ENCODE measurements around the gene GARRE1.
A peak's percentile ranks its signal among the peaks of the same experiment; 100 is the strongest.

The GARRE1 gene

DNA sequence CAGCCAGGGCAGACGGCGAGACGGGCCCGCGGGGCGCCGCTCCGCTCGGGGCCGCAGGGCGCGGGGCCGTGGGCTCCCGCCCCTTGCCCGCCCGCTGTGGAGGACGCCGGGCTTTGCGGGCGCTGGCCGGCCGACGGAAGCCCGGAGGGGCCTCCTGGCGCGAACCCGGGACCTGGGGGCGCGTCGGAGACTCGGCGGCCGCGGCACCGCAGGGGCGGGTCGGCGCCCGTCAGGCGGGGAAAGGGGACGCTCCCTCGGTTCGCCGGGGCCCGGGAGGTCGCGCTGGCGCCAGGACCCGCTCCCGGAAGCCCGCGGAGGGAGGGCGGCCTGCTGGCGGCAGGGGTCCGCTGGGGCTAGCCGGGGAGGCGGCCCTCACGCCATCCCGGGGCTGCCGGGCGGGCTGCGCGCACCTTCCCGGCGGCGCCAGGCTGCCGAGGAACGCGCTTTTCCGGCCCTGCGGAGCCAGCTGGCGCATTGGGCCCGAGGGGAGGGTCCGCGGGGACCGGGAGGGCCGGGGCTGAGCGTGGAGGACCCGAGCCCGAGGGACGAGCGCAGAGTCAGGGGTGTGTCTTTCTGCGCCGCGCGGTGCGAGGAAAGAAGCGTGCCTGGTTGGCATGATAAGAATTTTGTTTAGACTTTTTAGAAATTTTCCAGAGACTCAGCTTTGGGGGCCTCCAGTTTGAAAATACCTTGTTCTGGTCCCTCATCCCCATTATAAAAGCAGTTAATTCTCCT, 511 bp downstream of the GARRE1 start:
- DNase-seq, result peak in 27 of 42 donors; percentile 7 to 67 (median 35)
- intact Hi-C loops (cut with DNase I), result no loop called here

DNA sequence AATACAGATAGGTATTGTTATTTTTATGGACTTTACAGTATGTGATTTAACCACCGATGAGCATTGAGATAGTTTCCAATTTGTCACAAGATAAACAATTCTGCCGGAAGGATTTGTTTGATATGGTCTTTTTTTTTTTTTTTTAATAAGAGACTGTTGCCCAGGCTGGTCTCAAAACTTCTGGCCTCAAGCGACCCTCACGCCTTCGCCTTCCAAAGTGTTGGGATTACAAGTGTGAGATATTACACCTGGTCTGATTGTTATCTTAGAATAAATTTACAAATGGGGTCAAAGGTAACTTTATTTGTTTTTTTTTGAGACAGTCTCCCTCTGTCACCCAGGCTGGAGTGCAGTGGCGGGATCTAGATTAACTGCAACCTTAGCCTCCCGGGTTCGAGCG, 1.2 kb downstream of the GARRE1 start:
- no peak for DNase-seq
- intact Hi-C loops (cut with DNase I), result no loop called here

DNA sequence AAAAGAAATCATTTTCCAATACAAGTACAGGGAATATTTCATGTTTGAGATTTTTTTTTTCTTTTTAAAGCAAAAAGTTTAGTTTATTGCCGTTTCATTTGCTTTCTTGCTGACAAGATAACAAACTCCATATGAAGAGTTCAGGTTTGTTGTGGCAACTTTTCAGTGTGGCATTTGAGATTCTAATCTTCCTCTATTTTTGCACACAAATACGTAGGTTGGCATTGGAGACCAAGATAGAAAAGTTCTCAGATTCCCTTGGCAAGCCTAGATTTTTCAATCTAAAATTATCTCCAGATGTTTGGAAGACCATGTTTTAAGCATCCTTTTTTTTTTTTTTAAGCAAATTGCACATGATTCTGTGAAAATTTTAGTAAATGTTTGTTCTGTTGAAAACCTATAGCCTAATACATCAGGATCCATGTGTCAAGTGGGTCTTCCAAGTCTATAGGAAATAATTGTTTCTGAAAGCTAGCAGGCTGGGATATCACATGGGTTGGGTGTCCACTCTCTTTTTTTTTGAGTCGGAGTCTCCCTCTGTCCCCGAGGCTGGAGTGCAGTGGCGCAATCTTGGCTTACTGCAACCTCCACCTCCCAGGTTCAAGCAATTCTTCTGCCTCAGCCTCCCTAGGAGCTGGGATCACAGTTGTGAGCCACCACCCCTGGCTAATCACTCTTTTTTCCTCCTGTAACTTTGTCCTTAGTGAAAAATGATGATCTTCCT, 2.6 kb downstream of the GARRE1 start:
- intact Hi-C loops (cut with DNase I), result no loop called here
- no peak for DNase-seq

- intact Hi-C loops (cut with DNase I), result no loop called here
- no peak for DNase-seq
Observed at GRCh38 chr19:34257559-34257924, 3.2 kb downstream of the GARRE1 start.

GRCh38 chr19:34259367-34260095, 5.2 kb downstream of the GARRE1 start:
- intact Hi-C loops (cut with DNase I), result no loop called here
- DNase-seq, result no peak

DNA sequence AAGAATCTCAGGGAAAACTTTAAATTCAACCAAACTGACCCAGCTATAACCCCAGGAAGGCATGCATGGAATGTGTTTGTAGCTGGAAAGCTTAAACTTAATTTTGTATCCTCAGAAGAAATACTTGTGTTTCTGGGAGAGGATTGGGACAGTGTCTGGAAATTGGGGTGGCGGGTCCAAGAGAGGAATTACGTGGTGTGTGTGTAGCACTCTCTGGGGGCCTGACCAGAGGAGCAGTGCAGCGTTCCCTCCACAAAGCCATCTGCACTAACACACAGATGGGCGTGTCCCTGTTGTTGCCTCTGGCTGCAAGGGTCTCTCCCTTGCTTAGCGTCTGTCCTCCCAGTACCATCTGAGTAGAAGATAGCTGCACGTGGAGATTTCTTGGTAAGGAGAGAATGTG, 6.4 kb downstream of the GARRE1 start:
- intact Hi-C loops (cut with DNase I), result no loop called here
- DNase-seq, result no peak

DNA sequence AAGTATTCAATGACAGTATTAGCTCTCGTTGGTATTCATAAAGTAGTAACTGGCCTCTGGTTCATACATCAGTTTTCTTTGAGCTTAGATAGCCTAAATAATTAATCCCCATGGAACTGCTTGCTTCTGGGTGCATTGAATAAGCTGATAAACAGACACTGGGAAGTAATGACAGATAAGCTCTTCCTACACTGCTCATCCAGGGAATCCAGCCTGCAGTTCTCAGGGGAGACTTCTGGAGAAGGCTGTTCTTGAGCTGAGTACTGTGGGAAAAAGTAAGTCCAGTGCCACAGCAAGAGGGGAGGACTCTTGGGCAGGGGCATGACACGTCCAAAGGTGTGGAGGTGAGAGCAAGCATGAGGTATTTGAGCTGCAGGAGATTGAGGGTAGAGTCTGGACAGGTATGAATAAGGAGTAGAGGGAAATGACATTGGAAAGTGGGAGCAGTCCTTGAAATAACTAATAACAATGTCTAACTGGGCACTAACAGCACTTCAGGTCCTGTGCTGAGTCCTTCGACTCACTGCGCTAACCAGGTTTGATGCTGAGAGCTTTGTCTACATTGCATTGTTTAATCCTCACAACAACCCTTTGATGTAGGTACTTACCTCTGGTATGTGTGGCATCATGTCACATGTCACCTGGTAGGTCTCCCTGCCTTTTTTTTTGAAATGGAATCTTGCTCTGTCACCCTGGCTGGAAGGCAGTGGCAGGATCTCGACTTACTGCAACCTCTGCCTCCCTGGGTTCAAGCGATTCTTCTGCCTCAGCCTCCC, 7.2 kb downstream of the GARRE1 start:
- intact Hi-C loops (cut with DNase I), result no loop called here
- DNase-seq, result no peak

DNA sequence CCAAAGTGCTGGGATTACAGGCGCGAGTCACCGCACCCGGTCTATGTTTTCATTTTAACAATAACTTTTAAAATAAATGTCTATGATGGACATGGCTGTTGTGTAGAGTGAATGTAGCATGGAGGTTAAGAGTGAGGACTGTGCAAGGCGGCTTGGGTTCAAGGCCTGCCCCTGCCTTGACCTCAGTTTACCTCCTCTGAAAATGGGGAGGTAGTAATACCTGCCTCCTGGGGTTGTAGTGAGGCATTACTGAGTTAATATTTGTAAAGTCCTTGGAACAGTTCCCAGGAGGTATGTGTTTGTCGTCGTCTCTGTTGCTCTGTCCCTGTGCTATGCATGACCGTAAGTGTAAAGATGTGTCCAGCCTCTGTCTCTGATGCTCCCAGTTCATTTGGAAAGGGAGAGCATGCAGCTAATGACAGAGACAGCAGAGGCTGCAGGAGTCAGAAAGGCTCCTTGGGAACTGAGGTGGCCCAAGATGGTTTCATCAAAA, 9.4 kb downstream of the GARRE1 start:
- no peak for DNase-seq
- intact Hi-C loops (cut with DNase I), result no loop called here

DNA sequence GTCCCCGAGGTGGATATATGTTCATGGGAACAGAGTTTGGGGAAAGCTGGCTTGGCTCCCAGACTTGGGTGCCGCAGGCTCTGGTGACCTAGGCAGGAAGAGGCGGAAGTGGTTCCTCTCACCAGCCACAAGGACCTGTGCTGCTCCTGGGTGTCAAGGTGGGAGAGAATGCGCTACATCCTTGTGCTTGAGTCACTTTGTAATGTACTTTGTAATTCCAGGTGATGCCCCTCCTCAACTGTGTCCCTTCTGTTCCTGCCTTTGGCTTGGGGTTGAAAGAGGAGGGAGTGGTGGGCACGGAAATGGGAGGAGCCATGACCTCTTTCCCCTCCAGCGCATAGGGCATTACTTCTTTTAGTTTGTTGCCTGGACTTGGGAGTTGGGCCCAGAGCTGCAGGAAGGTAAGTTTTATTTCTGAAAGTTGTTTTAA, 10.9 kb downstream of the GARRE1 start:
- no peak for DNase-seq
- intact Hi-C loops (cut with DNase I), result no loop called here

DNA sequence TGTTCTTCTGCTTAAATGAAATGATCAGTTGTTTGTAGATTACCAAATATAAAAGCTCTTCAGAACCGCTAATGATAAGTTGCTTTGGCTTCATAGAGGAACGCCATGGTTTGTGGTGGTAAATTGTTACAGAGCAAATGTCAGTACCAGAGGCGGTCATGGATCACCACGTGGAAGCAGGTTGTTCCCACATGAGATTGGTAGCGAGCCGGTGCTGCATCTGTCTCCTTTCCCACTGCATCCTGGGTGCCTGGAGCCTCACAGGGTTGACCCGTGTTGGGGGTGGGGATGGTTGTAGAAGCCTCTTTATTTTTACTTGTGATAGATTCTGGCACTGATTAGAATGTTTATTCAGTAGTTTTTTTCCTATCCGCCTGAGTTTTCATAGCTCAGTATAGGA, 14.7 kb downstream of the GARRE1 start:
- intact Hi-C loops (cut with DNase I), result no loop called here
- DNase-seq, result no peak

DNA sequence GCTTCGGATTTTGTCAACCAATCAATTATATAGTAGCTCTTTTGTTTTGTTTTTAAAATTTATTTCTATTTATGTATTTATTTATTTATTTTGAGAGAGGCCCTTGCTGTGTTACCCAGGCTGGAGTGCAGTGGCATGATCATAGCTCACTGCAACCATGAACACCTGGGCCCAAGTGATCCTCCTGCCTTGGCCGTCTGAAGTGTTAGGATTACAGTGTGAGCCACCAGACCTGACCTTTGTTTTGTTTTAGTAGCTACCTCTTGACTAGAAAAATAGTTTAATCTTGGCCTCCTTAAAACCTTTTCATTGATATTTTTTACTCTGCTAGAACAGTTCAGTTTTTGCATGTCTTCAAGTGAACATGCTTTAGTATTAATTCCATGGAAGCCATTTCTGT, 15.1 kb downstream of the GARRE1 start:
- intact Hi-C loops (cut with DNase I), result no loop called here
- DNase-seq, result no peak

GRCh38 chr19:34269968-34270621, 15.7 kb downstream of the GARRE1 start:
- DNase-seq, result peak in 17 of 42 donors; percentile 6 to 50 (median 21)
- intact Hi-C loops (cut with DNase I), result no loop called here

DNA sequence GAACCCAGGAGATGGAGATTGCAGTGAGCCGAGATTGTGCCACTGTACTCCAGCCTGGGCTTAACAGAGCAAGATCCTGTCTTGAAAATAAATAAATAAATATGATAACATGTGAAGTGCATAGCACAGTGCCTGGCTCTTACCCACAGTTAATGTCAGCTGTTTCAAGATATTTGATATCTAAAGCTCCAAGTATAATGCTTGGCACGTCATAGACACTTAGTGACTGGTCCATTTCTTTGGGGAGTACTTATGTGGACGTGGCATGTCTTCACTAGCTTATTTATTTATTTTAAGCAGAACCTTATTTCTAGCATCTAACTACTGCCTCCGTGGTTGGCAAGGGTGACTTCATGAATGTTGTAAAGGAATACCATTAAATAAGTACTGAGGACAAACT, 18.8 kb downstream of the GARRE1 start:
- DNase-seq, result no peak
- intact Hi-C loops (cut with DNase I), result no loop called here

DNA sequence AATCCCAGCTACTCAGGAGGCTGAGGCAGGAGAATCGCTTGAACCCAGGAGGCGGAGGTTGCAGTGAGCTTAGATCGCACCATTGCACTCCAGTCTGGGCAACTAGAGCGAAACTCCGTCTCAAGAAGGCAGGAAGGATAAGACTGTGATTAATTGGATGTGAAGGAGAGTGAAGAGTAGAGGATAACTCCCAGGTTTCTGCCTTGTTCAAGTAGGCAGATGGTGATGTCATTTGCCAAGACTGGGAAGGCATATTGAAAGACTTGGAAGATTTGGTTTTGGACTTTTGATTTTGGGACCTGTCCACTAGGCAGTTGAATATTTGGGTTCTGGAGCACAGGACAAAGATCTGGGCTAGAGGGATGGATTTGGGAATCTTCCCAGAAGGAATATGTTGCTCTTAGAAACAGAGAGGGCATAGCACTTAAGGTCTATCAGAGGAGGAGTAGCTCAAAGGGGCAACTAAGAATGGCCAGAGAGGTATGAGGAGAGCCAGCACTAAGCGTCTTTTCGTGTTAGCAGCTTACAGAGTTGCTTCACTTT, 20.0 kb downstream of the GARRE1 start:
- intact Hi-C loops (cut with DNase I), result no loop called here
- no peak for DNase-seq

GRCh38 chr19:34274827-34275625, 20.7 kb downstream of the GARRE1 start:
- intact Hi-C loops (cut with DNase I), result no loop called here
- no peak for DNase-seq

- no peak for DNase-seq
- intact Hi-C loops (cut with DNase I), result no loop called here
Observed at GRCh38 chr19:34275705-34276104, 21.4 kb downstream of the GARRE1 start.

GRCh38 chr19:34276614-34277013, 22.3 kb downstream of the GARRE1 start:
- intact Hi-C loops (cut with DNase I), result no loop called here
- DNase-seq, result peak in 29 of 42 donors; percentile 11 to 76 (median 41)

DNA sequence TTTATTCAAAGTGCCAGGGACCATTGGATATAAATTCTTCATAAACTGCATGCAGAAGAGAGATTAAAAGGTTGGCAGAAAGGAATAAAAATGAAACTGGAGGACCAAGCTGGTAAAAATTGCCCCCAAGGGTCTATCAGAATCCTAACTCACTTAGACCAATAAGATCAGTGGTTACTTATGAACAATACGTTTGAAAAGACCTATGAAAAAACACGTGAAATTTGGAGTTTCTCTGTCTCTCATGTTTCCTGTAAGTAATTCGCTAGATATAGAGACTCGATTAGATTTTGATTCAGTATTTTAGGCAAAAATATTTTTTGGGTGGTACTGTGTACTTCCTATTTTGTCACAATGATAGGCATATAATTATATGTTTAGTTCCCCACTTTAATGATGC, 22.9 kb downstream of the GARRE1 start:
- intact Hi-C loops (cut with DNase I), result no loop called here

More for the DNA sequence above, 22.9 kb downstream of the GARRE1 start:
- DNase-seq, result no peak
